ENCODE data around the gene NKX2-3. TPM values are rescaled to one million over a fixed set of nuclear protein-coding genes. Genes with fewer than 3 reads are reported as not detected.

The NKX2-3 gene
- total RNA-seq, 1 donor from 2014 or later = not detected

DNA sequence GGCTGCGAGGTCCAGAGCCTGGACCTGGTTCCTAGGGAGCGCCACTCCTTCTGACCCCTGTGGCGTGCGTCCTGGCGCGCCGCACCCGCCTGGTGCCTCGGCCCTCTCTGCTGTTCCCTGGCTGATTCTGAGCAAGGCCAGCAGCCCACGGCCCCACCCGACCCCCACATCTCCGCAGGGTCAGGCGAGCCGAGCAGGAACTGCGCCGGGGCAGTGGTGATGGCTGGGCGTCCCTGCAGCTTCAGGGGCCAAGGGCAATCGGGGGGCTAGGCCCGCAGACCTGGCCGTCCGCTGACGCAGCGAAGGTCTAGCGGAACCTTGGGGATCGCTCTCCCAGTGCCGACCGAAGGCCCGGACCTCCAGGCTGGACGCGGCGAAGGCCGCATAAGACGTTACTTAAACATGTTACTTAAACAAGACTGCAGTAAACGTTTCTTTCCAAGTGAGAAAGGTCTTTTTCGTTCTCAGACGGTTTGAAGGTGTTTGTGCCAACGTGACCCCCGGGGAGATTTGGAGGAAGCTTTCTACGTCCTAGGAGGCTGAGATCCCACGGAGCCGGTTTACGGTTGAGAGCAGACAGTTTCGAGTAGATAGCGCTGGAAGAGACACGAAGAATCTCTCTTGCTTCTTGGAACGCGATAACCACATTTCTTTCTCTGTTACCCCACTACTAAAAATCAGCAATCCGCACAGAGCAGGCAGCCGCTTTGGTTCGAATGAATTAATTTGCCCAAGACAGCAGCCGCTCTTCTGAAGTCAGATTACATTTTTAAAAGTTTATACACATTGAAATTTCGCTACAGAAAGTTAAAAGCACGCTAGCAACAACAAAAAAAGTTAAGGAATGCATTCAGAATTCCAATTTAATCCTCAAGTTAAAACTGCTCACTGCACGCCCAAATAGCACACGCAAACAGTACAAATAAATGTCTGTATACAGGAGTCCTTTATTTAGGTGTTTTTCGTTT, 4.9 kb upstream of the NKX2-3 start:
- Mint-ChIP-seq H3K4me1 (ENCODE audit: low read depth) (peaks cover 13% of the 10 kb centered on the region), H3K36me3 (ENCODE audit: insufficient read depth) (no peaks in the 10 kb centered on the region), H3K27ac (peak overlapping the region; percentile 16), H3K27me3 (peaks cover 97% of the 10 kb centered on the region), H3K4me3 (ENCODE audit: low read depth) (no peak overlapping the region), H3K9me3 (ENCODE audit: low read depth) (no peaks in the 10 kb centered on the region)
- no peak for DNase-seq (ENCODE audit: low spot score, unreplicated experiment)
- TF ChIP-seq, protein P1, sequence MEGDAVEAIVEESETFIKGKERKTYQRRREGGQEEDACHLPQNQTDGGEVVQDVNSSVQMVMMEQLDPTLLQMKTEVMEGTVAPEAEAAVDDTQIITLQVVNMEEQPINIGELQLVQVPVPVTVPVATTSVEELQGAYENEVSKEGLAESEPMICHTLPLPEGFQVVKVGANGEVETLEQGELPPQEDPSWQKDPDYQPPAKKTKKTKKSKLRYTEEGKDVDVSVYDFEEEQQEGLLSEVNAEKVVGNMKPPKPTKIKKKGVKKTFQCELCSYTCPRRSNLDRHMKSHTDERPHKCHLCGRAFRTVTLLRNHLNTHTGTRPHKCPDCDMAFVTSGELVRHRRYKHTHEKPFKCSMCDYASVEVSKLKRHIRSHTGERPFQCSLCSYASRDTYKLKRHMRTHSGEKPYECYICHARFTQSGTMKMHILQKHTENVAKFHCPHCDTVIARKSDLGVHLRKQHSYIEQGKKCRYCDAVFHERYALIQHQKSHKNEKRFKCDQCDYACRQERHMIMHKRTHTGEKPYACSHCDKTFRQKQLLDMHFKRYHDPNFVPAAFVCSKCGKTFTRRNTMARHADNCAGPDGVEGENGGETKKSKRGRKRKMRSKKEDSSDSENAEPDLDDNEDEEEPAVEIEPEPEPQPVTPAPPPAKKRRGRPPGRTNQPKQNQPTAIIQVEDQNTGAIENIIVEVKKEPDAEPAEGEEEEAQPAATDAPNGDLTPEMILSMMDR (IDR thresholded peaks at IDR 0.05; ENCODE audit: unreplicated experiment) = no peak

DNA sequence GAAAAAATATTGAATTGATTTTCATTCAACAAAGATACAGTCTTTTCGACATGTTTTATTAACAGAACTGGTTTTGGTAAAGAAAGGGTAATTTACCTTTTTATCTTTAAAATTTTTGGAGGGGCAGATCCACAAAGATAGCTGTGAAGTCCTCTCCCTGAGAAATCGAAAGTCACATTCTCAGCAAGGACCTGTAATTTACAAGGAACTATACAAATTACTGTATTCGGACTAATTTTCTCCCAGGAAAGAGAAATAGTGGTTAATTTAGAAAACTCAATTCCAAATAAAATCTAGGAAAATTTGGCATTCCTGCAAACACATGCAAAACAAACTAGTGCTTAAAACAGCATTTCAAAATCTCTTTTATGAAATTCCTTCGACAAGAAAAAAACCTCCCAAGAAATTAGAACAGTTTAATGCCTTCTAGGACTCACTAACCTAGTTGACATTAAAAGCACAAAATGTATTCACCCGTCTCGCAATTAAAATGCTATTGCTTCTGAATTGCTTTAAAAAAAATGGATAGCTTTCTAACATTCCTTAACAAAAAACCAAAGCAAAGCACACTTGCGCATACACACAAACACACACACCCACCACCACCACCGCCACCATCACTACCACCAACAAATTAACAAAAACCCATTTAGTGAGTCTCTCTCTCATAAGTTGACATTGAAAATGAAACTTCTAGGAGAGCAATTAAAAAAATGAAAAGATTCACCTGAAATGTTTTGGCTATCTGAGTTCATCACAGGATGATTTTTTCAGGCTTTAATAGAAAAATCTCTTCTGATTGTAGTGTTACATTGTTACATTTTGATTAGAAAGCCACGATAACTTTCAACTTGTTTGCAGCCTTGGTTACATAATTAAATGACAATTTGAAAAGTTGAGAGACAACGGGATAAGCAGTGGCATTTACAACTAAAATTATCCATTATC, 4.0 kb upstream of the NKX2-3 start:
- Mint-ChIP-seq H3K4me3 (ENCODE audit: low read depth) (no peak overlapping the region), H3K9me3 (ENCODE audit: low read depth) (no peaks in the 10 kb centered on the region), H3K36me3 (ENCODE audit: insufficient read depth) (no peaks in the 10 kb centered on the region), H3K27me3 (peaks cover 98% of the 10 kb centered on the region), H3K4me1 (ENCODE audit: low read depth) (peaks cover 7% of the 10 kb centered on the region), H3K27ac (peak overlapping the region; percentile 31)
- DNase-seq (ENCODE audit: low spot score, unreplicated experiment) = no peak
- TF ChIP-seq, protein P1 (IDR thresholded peaks at IDR 0.05; ENCODE audit: unreplicated experiment) = no peak

DNA sequence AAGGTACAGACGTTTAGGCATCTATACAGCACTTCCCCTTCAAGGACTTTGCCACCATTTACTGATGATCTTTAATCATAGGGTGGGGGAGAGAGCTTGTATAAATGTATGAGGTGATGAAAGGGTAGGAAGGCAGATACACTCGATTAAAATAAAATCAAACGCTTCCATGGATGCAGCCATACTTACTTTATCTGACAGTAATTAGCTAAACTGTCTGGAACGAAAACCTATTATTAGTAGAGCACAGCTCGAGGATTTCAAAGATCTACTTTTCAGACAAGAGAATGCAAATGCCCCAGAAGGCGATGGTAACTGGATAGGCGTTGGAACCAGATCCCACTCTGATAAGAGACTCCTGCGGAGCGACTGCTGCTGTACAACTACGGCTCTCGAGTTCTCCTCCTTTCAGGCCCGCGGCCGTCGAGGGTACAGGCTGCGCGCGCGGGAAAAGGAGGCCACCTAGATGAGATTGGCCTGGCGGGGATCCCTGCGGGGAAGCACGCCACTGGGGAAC, 3.1 kb upstream of the NKX2-3 start:
- no peak overlapping the region for H3K4me3 Mint-ChIP-seq (ENCODE audit: low read depth)
- no peak overlapping the region for H3K27ac Mint-ChIP-seq
- TF ChIP-seq, protein P1 (IDR thresholded peaks at IDR 0.05; ENCODE audit: unreplicated experiment) = no peak
- peaks cover 99% of the 10 kb centered on the region for H3K27me3 Mint-ChIP-seq
- no peaks in the 10 kb centered on the region for H3K9me3 Mint-ChIP-seq (ENCODE audit: low read depth)
- no peak for DNase-seq (ENCODE audit: low spot score, unreplicated experiment)
- peaks cover 6% of the 10 kb centered on the region for H3K4me1 Mint-ChIP-seq (ENCODE audit: low read depth)
- H3K36me3 Mint-ChIP-seq (ENCODE audit: insufficient read depth) = no peaks in the 10 kb centered on the region

DNA sequence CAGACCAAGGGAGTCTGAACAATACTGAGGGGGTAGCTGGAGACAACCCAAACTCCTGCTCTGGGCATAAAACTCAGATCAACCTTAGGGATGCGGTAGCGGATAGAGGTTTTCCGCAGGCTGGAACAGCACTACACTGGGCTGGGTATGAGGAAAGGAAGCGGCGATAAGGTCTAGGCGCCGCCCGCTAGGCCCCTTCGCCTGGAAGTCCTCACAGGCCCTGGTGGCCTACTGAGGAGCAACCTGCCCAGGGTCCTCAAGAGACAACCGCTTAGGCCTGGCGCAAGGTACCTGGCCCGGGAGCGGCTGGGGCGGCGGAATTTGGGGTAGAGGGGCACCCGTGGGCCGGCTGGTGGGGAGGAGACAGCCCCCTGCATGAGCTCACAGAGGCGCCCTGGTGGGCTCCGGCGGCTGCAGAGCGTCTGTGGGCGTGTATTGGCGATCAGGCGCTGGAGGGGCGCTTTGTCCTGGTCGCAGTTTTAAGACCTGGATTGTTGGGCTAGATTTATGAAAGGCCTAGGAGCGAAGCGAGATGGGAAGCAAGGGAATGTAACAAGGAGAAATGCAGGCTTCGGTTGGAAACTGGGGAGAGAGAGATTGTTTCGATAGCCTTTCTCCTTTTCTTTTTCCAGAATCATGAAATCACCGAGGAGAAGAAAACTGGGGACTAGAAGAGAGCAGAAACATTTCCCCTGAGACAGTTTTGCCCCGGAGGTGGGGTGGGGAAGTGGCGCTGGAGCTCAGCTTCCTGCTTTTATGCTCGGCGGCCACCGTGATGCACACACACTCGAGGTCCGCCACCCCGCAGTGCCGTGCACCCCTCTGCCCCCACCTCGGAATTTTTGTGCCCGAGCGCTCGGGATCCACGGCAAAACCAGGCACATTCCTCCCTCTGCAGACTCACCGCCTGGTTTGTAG, 2.4 kb upstream of the NKX2-3 start:
- H3K36me3 Mint-ChIP-seq (ENCODE audit: insufficient read depth) = no peaks in the 10 kb centered on the region
- H3K4me3 Mint-ChIP-seq (ENCODE audit: low read depth) = no peak overlapping the region
- H3K27ac Mint-ChIP-seq = no peak overlapping the region
- H3K27me3 Mint-ChIP-seq = peaks cover 96% of the 10 kb centered on the region
- TF ChIP-seq, protein P1 (IDR thresholded peaks at IDR 0.05; ENCODE audit: unreplicated experiment) = no peak
- DNase-seq (ENCODE audit: low spot score, unreplicated experiment) = no peak
- no peaks in the 10 kb centered on the region for H3K9me3 Mint-ChIP-seq (ENCODE audit: low read depth)
- H3K4me1 Mint-ChIP-seq (ENCODE audit: low read depth) = peaks cover 3% of the 10 kb centered on the region
